Activated CD4-positive, alpha-beta memory T cell treated with anti-CD3 and anti-CD28 coated beads, Interleukin-2, amount 10 ng/mL, durations not matched to agents 7 days and 5 days (primary cell): ENCODE results near the gene DDOST. TPM values are rescaled to one million over a fixed set of nuclear protein-coding genes. Genes with fewer than 3 reads are reported as not detected.

Source experiments
- CTCF ChIA-PET: fragments of 350-600 bp; sonication (Branson Sonifier 250); formaldehyde crosslinking; loops from one replicate; lab custom pipeline; 2021; ENCODE audit warnings: antibody characterized with exemption, inconsistent platforms; lab: Charles Lee
- POLR2A ChIA-PET: fragments of 350-600 bp; sonication (Branson Sonifier 250); formaldehyde crosslinking; loops from one replicate; lab custom pipeline; 2021; ENCODE audit warnings: antibody characterized with exemption; lab: Charles Lee
- DNase-seq: peaks from one replicate; pipeline ENCODE4 v3.0.0-alpha.2; 2020
- H3K27ac Mint-ChIP-seq: one replicate; pipeline ENCODE4 v1.8.0; 2021; ENCODE audit warnings: mild to moderate bottlenecking, mixed read lengths
- H3K27me3 Mint-ChIP-seq: one replicate; pipeline ENCODE4 v1.8.0; 2021; ENCODE audit warnings: mixed read lengths
- H3K36me3 Mint-ChIP-seq: one replicate; pipeline ENCODE4 v1.8.0; 2021; ENCODE audit warnings: low read depth, mixed read lengths
- H3K4me1 Mint-ChIP-seq: one replicate; pipeline ENCODE4 v1.8.0; 2021; ENCODE audit warnings: mixed read lengths
- H3K4me3 Mint-ChIP-seq: one replicate; pipeline ENCODE4 v1.8.0; 2021; ENCODE audit warnings: mild to moderate bottlenecking, mixed read lengths
- H3K9me3 Mint-ChIP-seq: one replicate; pipeline ENCODE4 v1.8.0; 2021; ENCODE audit warnings: mixed read lengths
- total RNA-seq, 2 experiments: library from RNA; stranded (reverse); gene quantifications; one replicate each; pipeline ENCODE4 v1.2.3, GENCODE V29; 2021

Gene DDOST
- total RNA-seq, 2 experiments from 2014 or later: 171 to 182 TPM

- H3K27ac Mint-ChIP-seq: peak overlapping the region; percentile 44
- POLR2A ChIA-PET: interaction anchor here (2.7 kb wide), 1 partner anchor 28 kb away, joined by 19 read pairs; the partner anchor contains the start of gene DDOST
- H3K4me3 Mint-ChIP-seq: peak overlapping the region; percentile 65
- DNase-seq: no peak
- no peaks in the 10 kb centered on the region for H3K9me3 Mint-ChIP-seq
- CTCF ChIA-PET: interaction anchor here (0.8 to 3.5 kb wide), 12 partner anchors 13 to 127 kb away, joined by 3 to 37 read pairs (median 4); partner anchors contain the start of genes DDOST and MUL1
- H3K36me3 Mint-ChIP-seq: no peaks in the 10 kb centered on the region
- H3K27me3 Mint-ChIP-seq: peaks cover 14% of the 10 kb centered on the region
- peaks cover 14% of the 10 kb centered on the region for H3K4me1 Mint-ChIP-seq
Measured at GRCh38 chr1:20632386-20632785, 28.8 kb downstream of the DDOST start.

DNA sequence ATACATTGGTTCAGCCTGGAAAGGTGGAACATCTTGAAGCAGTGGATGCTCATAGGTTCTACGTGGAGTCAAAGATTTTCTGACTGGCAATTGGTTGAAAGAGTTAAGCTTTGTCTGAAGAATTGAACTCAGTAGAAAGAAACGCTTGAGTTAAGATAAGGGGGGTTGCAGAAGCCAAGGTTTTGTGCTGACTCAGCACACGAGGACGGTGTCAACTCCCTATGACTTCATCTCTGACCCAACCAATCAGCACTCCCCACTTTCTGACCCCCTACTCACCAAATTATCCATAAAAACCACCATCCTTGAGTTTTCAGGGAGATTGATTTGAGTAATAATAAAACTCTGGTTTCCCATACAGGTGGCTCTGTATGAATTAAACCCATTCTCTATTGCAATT is 30.4 kb downstream of the DDOST start:
- ChIA-PET POLR2A (no interaction called here), CTCF (interaction anchor here (1.0 to 1.2 kb wide), 2 partner anchors 44 to 56 kb away, joined by 3 read pairs; no protein-coding TSS in a partner anchor)
- H3K36me3 Mint-ChIP-seq: no peaks in the 10 kb centered on the region
- no peak overlapping the region for H3K27ac Mint-ChIP-seq
- H3K9me3 Mint-ChIP-seq: no peaks in the 10 kb centered on the region
- no peak overlapping the region for H3K4me3 Mint-ChIP-seq
- peaks cover 14% of the 10 kb centered on the region for H3K4me1 Mint-ChIP-seq
- no peak for DNase-seq
- peaks cover 26% of the 10 kb centered on the region for H3K27me3 Mint-ChIP-seq

GRCh38 chr1:20626524-20626923 is 34.6 kb downstream of the DDOST start:
- Mint-ChIP-seq H3K36me3 (no peaks in the 10 kb centered on the region), H3K4me3 (no peak overlapping the region), H3K27ac (no peak overlapping the region), H3K4me1 (no peaks in the 10 kb centered on the region), H3K27me3 (peaks cover 28% of the 10 kb centered on the region), H3K9me3 (no peaks in the 10 kb centered on the region)
- no peak for DNase-seq
- CTCF ChIA-PET: interaction anchor here (1.4 kb wide), 1 partner anchor 52 kb away, joined by 4 read pairs; no protein-coding TSS in a partner anchor
- POLR2A ChIA-PET: no interaction called here

DNA sequence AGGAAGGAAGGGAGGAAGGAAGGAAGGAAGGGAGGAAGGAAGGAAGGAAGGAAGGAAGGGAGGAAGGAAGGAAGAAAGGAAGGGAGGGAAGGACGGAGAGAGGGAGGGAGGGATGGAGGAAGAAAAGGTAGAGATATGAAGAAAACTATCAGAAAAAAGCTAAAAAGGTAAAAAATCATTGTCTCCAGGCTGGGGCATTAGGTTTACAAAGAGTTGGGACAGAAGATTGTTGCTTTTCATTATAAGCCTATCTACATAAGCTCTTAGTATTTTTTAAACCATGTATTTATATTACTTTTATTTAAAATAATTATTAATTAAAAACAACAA is 35.1 kb downstream of the DDOST start:
- no peak overlapping the region for H3K27ac Mint-ChIP-seq
- CTCF ChIA-PET: interaction anchor here (0.6 to 1.4 kb wide), 3 partner anchors 8 to 103 kb away, joined by 4 read pairs; no protein-coding TSS in a partner anchor
- no peak overlapping the region for H3K4me3 Mint-ChIP-seq
- no peaks in the 10 kb centered on the region for H3K4me1 Mint-ChIP-seq
- no peak for DNase-seq
- peaks cover 28% of the 10 kb centered on the region for H3K27me3 Mint-ChIP-seq
- POLR2A ChIA-PET: no interaction called here
- no peaks in the 10 kb centered on the region for H3K36me3 Mint-ChIP-seq
- H3K9me3 Mint-ChIP-seq: no peaks in the 10 kb centered on the region

GRCh38 chr1:20625176-20626097 is 35.7 kb downstream of the DDOST start:
- Mint-ChIP-seq H3K4me1 (no peaks in the 10 kb centered on the region), H3K4me3 (no peak overlapping the region), H3K36me3 (no peaks in the 10 kb centered on the region), H3K27ac (no peak overlapping the region), H3K9me3 (no peaks in the 10 kb centered on the region), H3K27me3 (peaks cover 23% of the 10 kb centered on the region)
- ChIA-PET CTCF (interaction anchor here (0.6 to 1.4 kb wide), 3 partner anchors 9 to 102 kb away, joined by 4 read pairs; no protein-coding TSS in a partner anchor), POLR2A (no interaction called here)
- no peak for DNase-seq

DNA sequence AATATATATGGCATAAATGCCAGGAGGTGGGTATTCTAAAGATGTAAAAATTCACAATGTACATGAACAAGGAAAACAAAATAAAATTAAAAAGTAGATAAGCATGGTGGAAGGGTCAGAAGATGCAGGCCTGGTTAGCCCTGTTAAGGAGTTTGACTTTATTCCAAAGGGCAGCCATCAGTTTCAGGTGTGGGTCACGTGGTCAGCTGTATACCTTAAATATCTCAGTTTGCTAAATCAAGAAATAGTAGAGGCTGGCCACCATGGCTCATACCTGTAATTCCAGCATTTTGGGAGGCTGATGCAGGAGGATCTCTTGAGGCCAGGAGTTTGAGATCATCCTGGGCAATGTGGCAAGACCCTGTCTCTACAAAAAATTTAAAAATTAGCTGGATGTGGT is 36.5 kb downstream of the DDOST start:
- POLR2A ChIA-PET: no interaction called here
- Mint-ChIP-seq H3K36me3 (no peaks in the 10 kb centered on the region), H3K9me3 (no peaks in the 10 kb centered on the region), H3K27me3 (peaks cover 22% of the 10 kb centered on the region), H3K4me1 (no peaks in the 10 kb centered on the region), H3K4me3 (no peak overlapping the region), H3K27ac (no peak overlapping the region)
- CTCF ChIA-PET: interaction anchor here (0.9 to 1.3 kb wide), 2 partner anchors 9 to 646 kb away, joined by 3 to 4 read pairs; no protein-coding TSS in a partner anchor
- DNase-seq: no peak

DNA sequence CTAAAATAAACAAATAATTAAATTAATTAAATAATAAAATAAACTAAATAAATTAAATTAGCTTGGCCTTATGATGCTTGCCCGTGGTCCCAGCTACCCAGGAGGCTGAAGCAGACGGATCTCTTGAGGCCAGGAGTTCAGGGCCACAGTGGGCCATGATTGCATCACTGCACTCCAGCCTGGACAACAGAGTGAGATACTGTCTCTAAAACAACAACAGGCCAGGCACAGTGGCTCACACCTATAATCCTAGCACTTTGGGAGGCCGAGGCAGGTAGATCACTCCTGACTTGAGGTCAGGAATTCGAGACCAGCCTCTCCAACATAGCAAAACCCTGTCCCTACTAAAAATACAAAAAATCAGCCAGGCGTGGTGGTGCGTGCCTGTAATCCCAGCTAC is 40.2 kb downstream of the DDOST start:
- Mint-ChIP-seq H3K9me3 (no peaks in the 10 kb centered on the region), H3K36me3 (no peaks in the 10 kb centered on the region), H3K4me1 (peaks cover 2% of the 10 kb centered on the region), H3K4me3 (no peak overlapping the region), H3K27ac (no peak overlapping the region), H3K27me3 (peaks cover 10% of the 10 kb centered on the region)
- DNase-seq: no peak
- CTCF ChIA-PET: interaction anchor here (0.7 to 1.1 kb wide), 2 partner anchors 13 to 86 kb away, joined by 3 to 4 read pairs; no protein-coding TSS in a partner anchor
- POLR2A ChIA-PET: no interaction called here

DNA sequence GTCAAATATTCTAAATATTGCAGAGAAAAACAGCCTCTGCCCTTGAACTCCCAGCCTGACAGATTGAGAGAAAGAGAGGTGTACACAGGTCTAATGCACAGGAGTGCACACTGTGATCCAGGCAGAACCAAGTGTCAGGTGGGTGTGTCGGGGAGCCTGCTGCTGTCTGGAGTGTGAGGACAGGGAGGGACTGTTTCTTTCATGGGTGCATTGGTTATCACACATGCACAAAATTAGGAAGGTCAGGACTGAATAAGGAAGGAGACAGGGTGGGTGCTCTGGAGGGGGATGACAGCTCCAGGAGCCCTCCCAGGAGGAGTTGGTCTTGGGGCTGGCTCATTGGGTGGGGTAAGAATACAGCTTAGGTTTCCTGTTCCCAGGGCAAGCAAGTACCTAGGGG is 41.2 kb downstream of the DDOST start:
- CTCF ChIA-PET: interaction anchor here (1.5 kb wide), 1 partner anchor 14 kb away, joined by 6 read pairs; no protein-coding TSS in a partner anchor
- POLR2A ChIA-PET: no interaction called here
- DNase-seq: no peak
- no peak overlapping the region for H3K4me3 Mint-ChIP-seq
- H3K4me1 Mint-ChIP-seq: peaks cover 2% of the 10 kb centered on the region
- H3K9me3 Mint-ChIP-seq: no peaks in the 10 kb centered on the region
- H3K27ac Mint-ChIP-seq: no peak overlapping the region
- no peaks in the 10 kb centered on the region for H3K36me3 Mint-ChIP-seq
- H3K27me3 Mint-ChIP-seq: peaks cover 6% of the 10 kb centered on the region

GRCh38 chr1:20618550-20618949 is 42.6 kb downstream of the DDOST start:
- no peak for DNase-seq
- POLR2A ChIA-PET: no interaction called here
- H3K4me3 Mint-ChIP-seq: no peak overlapping the region
- no peaks in the 10 kb centered on the region for H3K36me3 Mint-ChIP-seq
- H3K27me3 Mint-ChIP-seq: peaks cover 6% of the 10 kb centered on the region
- CTCF ChIA-PET: interaction anchor here (1.5 kb wide), 1 partner anchor 15 kb away, joined by 6 read pairs; no protein-coding TSS in a partner anchor
- H3K9me3 Mint-ChIP-seq: no peaks in the 10 kb centered on the region
- no peak overlapping the region for H3K27ac Mint-ChIP-seq
- H3K4me1 Mint-ChIP-seq: peaks cover 2% of the 10 kb centered on the region

DNA sequence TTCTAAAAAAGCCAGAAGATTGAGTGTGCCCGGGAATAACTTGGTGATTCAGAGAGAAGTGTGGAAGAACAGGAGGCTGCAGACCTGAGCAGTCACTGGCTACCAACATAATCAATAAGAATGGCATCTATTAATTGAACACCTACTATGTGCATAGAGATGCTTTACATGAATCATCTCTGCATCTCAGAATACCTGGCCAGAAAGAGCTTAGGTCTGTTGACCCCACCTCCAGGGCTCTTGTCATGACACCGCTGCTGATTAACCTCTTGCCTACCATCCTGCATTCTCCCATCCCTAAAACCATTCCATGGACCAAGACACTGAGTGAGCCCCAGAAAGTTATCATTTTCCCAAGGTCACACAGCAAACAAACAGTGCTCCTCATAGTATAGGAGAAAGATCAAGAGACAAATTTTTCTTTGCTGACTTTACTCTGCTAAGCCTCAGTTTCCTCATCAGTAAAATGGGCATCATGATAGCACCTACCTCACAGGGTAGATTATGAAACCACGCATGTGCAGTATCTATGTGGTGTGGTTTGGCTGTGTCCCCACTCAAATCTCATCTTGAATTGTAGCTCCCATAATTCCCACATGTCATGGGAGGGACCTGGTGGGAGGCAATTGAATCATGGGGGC is 44.2 kb downstream of the DDOST start:
- no peak for DNase-seq
- CTCF ChIA-PET: interaction anchor here (0.6 to 0.7 kb wide), 2 partner anchors 42 to 67 kb away, joined by 3 read pairs; no protein-coding TSS in a partner anchor
- H3K4me3 Mint-ChIP-seq: no peak overlapping the region
- H3K27ac Mint-ChIP-seq: no peak overlapping the region
- no peaks in the 10 kb centered on the region for H3K36me3 Mint-ChIP-seq
- POLR2A ChIA-PET: no interaction called here
- no peaks in the 10 kb centered on the region for H3K9me3 Mint-ChIP-seq
- peaks cover 2% of the 10 kb centered on the region for H3K4me1 Mint-ChIP-seq
- peaks cover 7% of the 10 kb centered on the region for H3K27me3 Mint-ChIP-seq

DNA sequence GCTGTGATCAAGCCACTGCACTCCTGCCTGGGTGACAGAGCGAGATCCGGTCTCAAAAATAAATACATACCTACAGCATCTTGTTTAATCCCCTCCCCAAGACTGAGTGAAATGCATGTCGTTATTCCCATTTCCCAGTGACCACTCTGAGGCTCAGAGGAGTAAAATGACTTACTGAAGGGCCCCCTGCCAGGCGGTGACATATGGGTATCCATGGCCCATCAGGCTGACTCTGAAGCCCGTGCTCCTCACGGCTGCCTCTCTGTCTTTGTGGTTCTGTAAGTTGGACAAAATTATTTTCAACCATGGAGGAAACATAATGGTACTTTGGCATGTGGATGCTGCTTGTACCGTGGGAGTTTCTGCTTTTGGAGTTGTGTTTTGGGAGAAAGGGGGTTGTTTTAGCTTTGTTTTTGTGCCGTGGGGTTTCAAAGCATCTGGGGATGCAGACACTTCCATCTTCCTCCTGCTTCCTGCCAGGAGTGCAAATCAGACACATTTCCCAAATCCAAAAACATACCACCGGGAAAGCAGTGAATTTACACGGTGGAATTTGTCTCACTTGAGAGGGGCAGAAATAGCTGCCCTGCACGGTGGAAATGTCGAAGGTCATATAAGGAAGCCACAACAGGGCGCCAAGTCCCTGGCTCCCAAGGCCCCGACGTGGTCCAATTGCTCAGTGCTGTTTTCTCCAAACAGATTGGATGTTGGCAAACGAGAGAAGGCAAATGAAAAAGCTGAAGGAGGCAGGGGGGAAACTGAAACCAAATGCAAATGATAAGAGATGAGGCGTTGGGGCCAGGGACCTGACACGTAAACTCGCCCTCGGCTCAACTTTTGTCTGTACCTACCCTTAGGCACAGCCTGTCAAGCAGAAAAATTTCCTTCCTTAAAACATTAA is 45.0 kb downstream of the DDOST start:
- Mint-ChIP-seq H3K27ac (no peak overlapping the region), H3K36me3 (no peaks in the 10 kb centered on the region), H3K27me3 (peaks cover 7% of the 10 kb centered on the region), H3K9me3 (no peaks in the 10 kb centered on the region), H3K4me3 (no peak overlapping the region), H3K4me1 (peaks cover 2% of the 10 kb centered on the region)
- ChIA-PET POLR2A (no interaction called here), CTCF (interaction anchor here (0.6 to 0.7 kb wide), 2 partner anchors 41 to 66 kb away, joined by 3 read pairs; no protein-coding TSS in a partner anchor)
- no peak for DNase-seq

- Mint-ChIP-seq H3K27me3 (peaks cover 7% of the 10 kb centered on the region), H3K4me1 (peaks cover 2% of the 10 kb centered on the region), H3K9me3 (no peaks in the 10 kb centered on the region), H3K4me3 (no peak overlapping the region), H3K27ac (no peak overlapping the region), H3K36me3 (no peaks in the 10 kb centered on the region)
- POLR2A ChIA-PET: no interaction called here
- CTCF ChIA-PET: no interaction called here
- DNase-seq: no peak
Measured at GRCh38 chr1:20614131-20614579, 47.0 kb downstream of the DDOST start.
